SJCRH30 (cell line): ENCODE results near the gene MATK. TPM values are rescaled to one million over a fixed set of nuclear protein-coding genes. Genes with fewer than 3 reads are reported as not detected.
"Not testable (repeated sequence)": the region's sequence is repeated elsewhere in the genome, so short reads cannot be mapped to it uniquely, and the experiment has no call there.

Experiments
- DNase-seq, 2 experiments: peaks; one replicate each; pipeline ENCODE4 v3.0.0-alpha.2; 2015 to 2020
- H3K27ac ChIP-seq: fragments of 250-450 bp; sonication (Bioruptor Pico); 2 replicates; pipeline ENCODE4 v1.5.1; 2020; ENCODE audit warnings: mild to moderate bottlenecking, moderate library complexity
- H3K27me3 ChIP-seq: fragments of 250-450 bp; sonication (Bioruptor Pico); 2 replicates; pipeline ENCODE4 v1.5.1; 2020; ENCODE audit warnings: mild to moderate bottlenecking, moderate library complexity
- H3K36me3 ChIP-seq: fragments of 250-450 bp; sonication (Bioruptor Pico); 2 replicates; pipeline ENCODE4 v1.5.1; 2020; ENCODE audit warnings: mild to moderate bottlenecking, moderate library complexity
- H3K4me1 ChIP-seq: fragments of 250-450 bp; sonication (Bioruptor Pico); 2 replicates; pipeline ENCODE4 v1.5.1; 2020; ENCODE audit warnings: mild to moderate bottlenecking, moderate library complexity
- H3K4me3 ChIP-seq: fragments of 250-450 bp; sonication (Bioruptor Pico); 2 replicates; pipeline ENCODE4 v1.5.1; 2020; ENCODE audit warnings: mild to moderate bottlenecking, moderate library complexity
- H3K9me3 ChIP-seq: fragments of 250-450 bp; sonication (Bioruptor Pico); replicated peaks from 2 replicates; pipeline ENCODE4 v1.5.1; 2020; ENCODE audit warnings: mild to moderate bottlenecking, moderate library complexity
- total RNA-seq: library from RNA; depleted of rRNA; stranded (reverse); fragments of >200 nt; shearing (Covaris generic); gene quantifications from 2 replicates; pipeline ENCODE4 v1.2.3, GENCODE V29; 2014

MATK gene
- total RNA-seq, 1 experiment from 2014 or later: not detected

DNA sequence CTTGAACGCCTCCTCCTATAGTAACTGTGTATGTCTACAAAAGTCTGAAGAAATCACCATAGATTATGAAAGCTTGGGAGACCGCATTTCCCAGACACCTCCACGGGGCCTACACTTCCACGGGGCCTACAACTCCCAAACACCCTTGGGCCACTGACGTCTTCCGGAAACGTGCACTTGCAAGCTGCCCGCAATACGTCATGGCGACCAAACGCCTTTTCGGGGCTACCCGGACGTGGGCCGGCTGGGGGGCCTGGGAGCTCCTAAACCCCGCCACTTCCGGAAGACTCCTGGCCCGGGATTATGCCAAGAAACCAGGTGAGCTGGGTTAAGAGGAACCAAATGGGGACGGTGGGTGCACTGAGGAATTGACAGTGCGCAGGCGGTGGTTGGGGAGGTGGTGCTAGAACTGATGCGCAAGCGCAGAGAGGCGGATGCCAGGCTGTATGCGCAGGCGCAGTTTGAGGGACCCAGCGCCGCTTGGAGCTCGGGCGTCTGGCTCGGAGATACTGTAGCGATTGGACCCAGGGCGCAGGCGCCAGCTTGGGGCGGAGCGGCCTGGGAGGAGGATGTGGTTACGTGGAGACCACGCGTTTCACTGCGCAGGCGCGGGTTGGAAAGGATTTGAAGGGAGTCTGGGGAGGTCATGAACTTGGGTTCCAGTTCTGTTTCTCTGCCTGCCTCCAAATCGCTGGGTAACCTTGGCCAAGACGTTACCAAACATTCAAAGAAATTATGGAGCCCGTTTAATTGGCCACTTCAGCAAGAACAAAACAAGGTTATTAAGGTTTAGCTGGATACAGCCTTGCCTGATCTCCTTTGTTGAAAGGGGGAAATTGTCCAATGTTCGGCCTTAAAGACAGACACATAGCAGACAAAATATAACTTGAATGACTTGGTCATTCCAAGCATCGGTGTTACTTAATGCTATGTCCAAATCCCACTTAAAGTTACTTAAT is 23.4 kb downstream of the MATK start, which contains the start of gene MRPL54:
Gene MRPL54, plus strand, starts transcription at position 182 of the 959 bp plus-strand sequence. Its CDS starts 19 bp downstream, at position 201.
- Histone ChIP-seq H3K27me3 (no peaks in the 10 kb centered on the region), H3K4me1 (no peaks in the 10 kb centered on the region), H3K27ac (peak within 1 kb of the TSS; percentile 78), H3K4me3 (peak within 1 kb of the TSS; percentile 89), H3K36me3 (peaks cover 3% of the 10 kb centered on the region; the same call in 1 of the 2 replicates), H3K9me3 (no peaks in the 10 kb centered on the region)
- peak; percentile 98 to 99 for DNase-seq

- no peak for DNase-seq
- H3K36me3 ChIP-seq: peaks cover 3% of the 10 kb centered on the region; the same call in 1 of the 2 replicates
- H3K4me1 ChIP-seq: no peaks in the 10 kb centered on the region
- no peaks in the 10 kb centered on the region for H3K27me3 ChIP-seq
- H3K9me3 ChIP-seq: no peaks in the 10 kb centered on the region
- H3K27ac ChIP-seq: no peak overlapping the region
- H3K4me3 ChIP-seq: peak overlapping the region; percentile 89
Observed at GRCh38 chr19:3762130-3762473, 24.1 kb downstream of the MATK start.

DNA sequence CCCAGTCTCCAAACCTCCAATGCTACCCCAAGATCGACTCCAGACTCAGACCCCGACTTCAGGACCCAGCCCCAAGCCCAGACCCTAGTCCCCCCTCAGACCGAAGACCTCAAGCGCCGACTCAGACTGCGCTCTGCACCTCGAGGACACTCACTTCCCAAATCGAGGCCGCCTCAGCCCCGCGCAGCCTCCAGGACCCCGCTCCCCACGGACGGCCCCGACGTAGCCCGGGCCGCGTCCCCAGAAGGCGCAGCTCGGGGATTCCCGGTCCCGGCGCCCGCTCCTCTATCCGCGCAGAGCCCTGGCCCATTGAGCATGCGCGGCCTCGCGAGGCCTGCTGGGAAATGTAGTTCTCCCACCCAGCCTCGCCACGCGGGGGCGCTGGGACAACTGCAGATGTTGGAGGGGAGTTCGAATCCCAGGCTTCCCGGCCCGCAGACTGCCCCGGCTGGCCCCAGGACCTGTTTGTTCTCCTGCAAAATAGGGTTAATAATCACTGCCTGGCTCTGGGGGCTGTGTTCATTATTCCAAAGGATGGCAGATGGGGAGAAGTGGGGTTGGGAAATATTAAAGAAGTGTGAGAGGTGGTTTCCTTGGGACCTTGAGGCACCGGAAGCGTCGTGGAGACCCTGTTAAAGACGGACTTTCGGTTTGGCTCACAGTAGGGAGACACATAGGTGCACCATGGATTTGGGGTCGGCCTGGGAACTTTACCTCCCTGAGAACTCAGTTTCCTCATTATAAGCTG is 24.6 kb downstream of the MATK start, which contains the start of gene APBA3:
Gene APBA3, minus strand, starts transcription at position 311 of the 748 bp plus-strand sequence. CDS start 1,428 bp downstream, outside the sequence.
- H3K36me3 ChIP-seq: peaks cover 3% of the 10 kb centered on the region; the same call in 1 of the 2 replicates
- no peaks in the 10 kb centered on the region for H3K27me3 ChIP-seq
- peak within 1 kb of the TSS; percentile 78 for H3K27ac ChIP-seq
- peak; percentile 89 to 94 for DNase-seq
- H3K4me3 ChIP-seq: peak within 1 kb of the TSS; percentile 89
- no peaks in the 10 kb centered on the region for H3K9me3 ChIP-seq
- H3K4me1 ChIP-seq: no peaks in the 10 kb centered on the region

- peak overlapping the region; percentile 83 for H3K4me3 ChIP-seq
- no peaks in the 10 kb centered on the region for H3K9me3 ChIP-seq
- no peaks in the 10 kb centered on the region for H3K27me3 ChIP-seq
- peak in 1 of 2 experiments; percentile 16 for DNase-seq
- no peaks in the 10 kb centered on the region for H3K4me1 ChIP-seq
- peak overlapping the region; percentile 26; the same call in 1 of the 2 replicates for H3K27ac ChIP-seq
- H3K36me3 ChIP-seq: no peaks in the 10 kb centered on the region
Observed at GRCh38 chr19:3760871-3761361, 25.3 kb downstream of the MATK start.

GRCh38 chr19:3759482-3760254 is 26.5 kb downstream of the MATK start:
- H3K27me3 ChIP-seq: no peaks in the 10 kb centered on the region
- no peaks in the 10 kb centered on the region for H3K9me3 ChIP-seq
- DNase-seq: no peak
- H3K36me3 ChIP-seq: no peaks in the 10 kb centered on the region
- no peak overlapping the region for H3K27ac ChIP-seq
- H3K4me3 ChIP-seq: no peak overlapping the region
- no peaks in the 10 kb centered on the region for H3K4me1 ChIP-seq

GRCh38 chr19:3758297-3758696 is 27.9 kb downstream of the MATK start:
- not testable (repeated sequence) for H3K36me3 ChIP-seq

DNA sequence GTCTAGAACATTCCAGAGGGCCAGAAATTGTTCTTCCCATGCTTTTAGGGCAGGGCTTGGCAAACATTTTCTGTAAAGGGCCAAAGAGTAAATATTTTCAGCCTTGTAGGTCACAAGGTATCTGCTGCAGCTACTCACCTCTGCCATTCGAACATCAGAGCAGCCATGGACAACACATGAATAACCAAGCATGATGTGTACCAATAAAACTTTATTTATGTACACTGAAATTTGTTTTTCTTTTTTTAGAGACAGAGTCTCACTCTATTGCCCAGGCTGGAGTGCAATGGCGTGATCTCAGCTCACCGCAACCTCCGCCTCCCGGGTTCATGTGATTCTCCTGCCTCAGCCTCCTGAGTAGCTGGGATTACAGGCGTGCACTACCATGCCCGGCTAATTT is 28.5 kb downstream of the MATK start:
- not testable (repeated sequence) for H3K27me3 ChIP-seq, H3K4me1 ChIP-seq, DNase-seq, H3K4me3 ChIP-seq, H3K27ac ChIP-seq, H3K36me3 ChIP-seq, H3K9me3 ChIP-seq

More at GRCh38 chr19:3758297-3758696, 27.9 kb downstream of the MATK start:
- not testable (repeated sequence) for H3K9me3 ChIP-seq, H3K4me3 ChIP-seq, H3K4me1 ChIP-seq, DNase-seq, H3K27me3 ChIP-seq, H3K27ac ChIP-seq

- Histone ChIP-seq H3K36me3 (no peaks in the 10 kb centered on the region), H3K4me3 (no peak overlapping the region), H3K27me3 (no peaks in the 10 kb centered on the region), H3K4me1 (no peaks in the 10 kb centered on the region), H3K9me3 (no peaks in the 10 kb centered on the region), H3K27ac (no peak overlapping the region)
- no peak for DNase-seq
Observed at GRCh38 chr19:3753631-3754410, 32.4 kb downstream of the MATK start.

DNA sequence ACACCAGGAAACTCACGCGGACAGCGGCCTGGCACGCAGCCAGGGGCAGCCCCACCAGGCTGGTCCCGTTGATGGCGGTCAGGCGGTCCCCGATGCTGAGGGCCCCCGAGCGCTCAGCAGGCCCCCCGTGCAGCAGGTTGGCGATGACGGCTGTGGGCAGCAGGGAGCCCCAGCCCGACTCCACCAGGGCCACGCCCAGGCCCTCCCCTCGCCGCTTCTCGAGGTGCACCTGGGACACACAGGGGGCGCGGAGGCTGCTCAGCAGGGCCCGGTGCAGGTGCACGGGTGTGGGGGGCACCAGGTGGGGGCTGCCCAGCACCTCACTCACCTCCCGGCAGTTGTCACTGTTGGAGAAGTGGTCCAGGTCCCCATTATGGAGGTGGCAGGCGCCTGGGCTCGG is 33.7 kb downstream of the MATK start:
- Histone ChIP-seq H3K9me3 (no peaks in the 10 kb centered on the region), H3K4me1 (no peaks in the 10 kb centered on the region), H3K36me3 (no peaks in the 10 kb centered on the region), H3K27ac (no peak overlapping the region), H3K4me3 (no peak overlapping the region), H3K27me3 (no peaks in the 10 kb centered on the region)
- DNase-seq: no peak

DNA sequence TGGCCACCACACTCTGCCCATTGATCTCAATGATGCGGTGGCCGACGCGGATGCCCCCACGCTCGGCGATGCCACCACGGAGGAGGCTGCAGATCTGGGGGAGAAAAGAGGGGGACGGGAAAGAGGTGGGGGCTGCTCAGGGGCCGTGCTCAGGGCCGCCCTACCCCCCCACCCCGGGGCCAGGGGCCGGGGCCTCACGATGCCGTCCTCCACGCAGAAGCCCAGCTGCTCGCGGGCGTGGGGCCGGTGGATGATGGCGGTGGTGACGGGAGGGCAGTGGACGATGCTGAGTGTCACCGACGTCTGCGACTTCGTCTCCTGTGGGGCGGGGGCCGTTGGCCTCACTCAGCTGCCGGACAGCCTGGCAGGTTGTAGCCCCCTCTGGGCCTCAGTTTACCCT is 34.9 kb downstream of the MATK start:
- no peak for DNase-seq
- H3K27me3 ChIP-seq: no peaks in the 10 kb centered on the region
- no peak overlapping the region for H3K27ac ChIP-seq
- H3K36me3 ChIP-seq: no peaks in the 10 kb centered on the region
- no peaks in the 10 kb centered on the region for H3K9me3 ChIP-seq
- H3K4me3 ChIP-seq: no peak overlapping the region
- H3K4me1 ChIP-seq: no peaks in the 10 kb centered on the region

DNA sequence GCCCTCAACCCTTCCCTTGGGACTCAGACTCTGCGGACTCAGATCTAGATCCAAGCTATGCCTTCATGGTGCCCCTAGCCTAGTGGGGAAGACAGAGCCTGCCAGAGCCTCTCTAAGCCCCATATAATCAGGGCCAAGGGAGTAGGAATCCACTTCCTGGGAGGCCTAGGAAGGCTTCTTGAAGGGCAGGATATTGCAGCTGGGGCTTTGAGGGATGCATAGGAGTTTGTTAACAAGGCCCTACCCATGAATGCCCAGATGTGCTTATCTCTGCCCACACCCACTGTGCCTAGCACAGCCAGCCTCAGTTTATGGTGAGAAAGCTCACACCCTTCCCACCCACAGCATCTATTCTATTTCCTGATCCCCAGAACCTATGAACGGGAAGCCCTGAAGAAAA is 36.0 kb downstream of the MATK start:
- Histone ChIP-seq H3K4me1 (no peaks in the 10 kb centered on the region), H3K27ac (no peak overlapping the region), H3K36me3 (no peaks in the 10 kb centered on the region), H3K4me3 (no peak overlapping the region), H3K9me3 (no peaks in the 10 kb centered on the region), H3K27me3 (no peaks in the 10 kb centered on the region)
- DNase-seq: no peak

- no peaks in the 10 kb centered on the region for H3K36me3 ChIP-seq
- H3K9me3 ChIP-seq: no peaks in the 10 kb centered on the region
- no peak overlapping the region for H3K4me3 ChIP-seq
- no peak overlapping the region for H3K27ac ChIP-seq
- no peaks in the 10 kb centered on the region for H3K4me1 ChIP-seq
- no peak for DNase-seq
- no peaks in the 10 kb centered on the region for H3K27me3 ChIP-seq
Observed at GRCh38 chr19:3748965-3749364, 37.2 kb downstream of the MATK start.

DNA sequence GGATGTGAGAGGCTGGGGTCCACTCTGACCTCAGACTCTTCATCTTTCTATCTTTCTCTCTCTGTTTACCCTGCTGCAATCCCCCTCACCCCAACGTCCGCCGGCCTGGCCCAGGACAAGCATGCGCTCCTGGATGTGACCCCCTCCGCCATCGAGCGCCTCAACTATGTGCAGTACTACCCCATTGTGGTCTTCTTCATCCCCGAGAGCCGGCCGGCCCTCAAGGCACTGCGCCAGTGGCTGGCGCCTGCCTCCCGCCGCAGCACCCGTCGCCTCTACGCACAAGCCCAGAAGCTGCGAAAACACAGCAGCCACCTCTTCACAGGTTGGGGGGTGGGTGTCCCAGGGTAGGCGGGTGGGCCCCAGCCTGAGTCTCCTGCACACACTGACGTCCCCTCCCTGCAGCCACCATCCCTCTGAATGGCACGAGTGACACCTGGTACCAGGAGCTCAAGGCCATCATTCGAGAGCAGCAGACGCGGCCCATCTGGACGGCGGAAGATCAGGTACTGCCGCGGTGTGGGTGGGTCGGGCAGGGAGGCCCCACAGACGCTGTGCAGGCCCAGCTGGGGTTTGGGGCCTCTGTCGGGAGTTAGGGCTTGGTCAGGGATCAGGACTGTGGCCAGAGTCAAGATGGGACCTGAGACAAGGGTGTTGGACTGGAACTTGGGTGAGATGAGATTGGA is 39.7 kb downstream of the MATK start:
- no peak for DNase-seq
- Histone ChIP-seq H3K4me3 (no peak overlapping the region), H3K4me1 (no peaks in the 10 kb centered on the region), H3K27me3 (0 out of 2 replicates have a peak, but pooled peaks cover 3% of the 10 kb centered on the region), H3K27ac (no peak overlapping the region), H3K9me3 (no peaks in the 10 kb centered on the region), H3K36me3 (no peaks in the 10 kb centered on the region)
